Measurements from ENCODE around the gene STRAP. TPM values are rescaled to one million over a fixed set of nuclear protein-coding genes. Genes with fewer than 3 reads are reported as not detected.

The STRAP gene
- total and polyA plus RNA-seq, 2 of the 13 experiments (the other 11 are each of a cell fraction or from before 2014, with no cell fraction given), result 66.9 to 118 TPM

GRCh38 chr12:15931590-15932053 lies 49.4 kb downstream of the STRAP start (continued):
- TF ChIP-seq HNF1A (IDR thresholded peaks at IDR 0.05; ENCODE audit: low read depth), result no peak
- no peak for TF ChIP-seq HNF1A (CRISPR knock-in tag; IDR thresholded peaks at IDR 0.05; ENCODE audit: borderline replicate concordance)
- TF ChIP-seq CCDC6 (CRISPR knock-in tag; IDR thresholded peaks at IDR 0.05), result no peak
- no peak for TF ChIP-seq ZNF616 (CRISPR knock-in tag; IDR thresholded peaks at IDR 0.05; ENCODE audit: low read depth)
- no peak for TF ChIP-seq CENPBD1 (CRISPR knock-in tag; IDR thresholded peaks at IDR 0.05; ENCODE audit: borderline replicate concordance, low read depth)
- no peak for TF ChIP-seq RBM22 (optimal IDR thresholded peaks at IDR 0.05; ENCODE audit: low read length)
- no peak for TF ChIP-seq ZNF7 (CRISPR knock-in tag; IDR thresholded peaks at IDR 0.05)
- peak; percentile 97 for TF ChIP-seq NFE2L2 (IDR thresholded peaks at IDR 0.05; ENCODE audit: low read length)
- TF ChIP-seq FOSL2 (CRISPR knock-in tag; IDR thresholded peaks at IDR 0.05), result peak; percentile 77
- TF ChIP-seq HOMEZ (CRISPR knock-in tag; IDR thresholded peaks at IDR 0.05; ENCODE audit: low read depth), result peak; percentile 82; the same call in 1 of the 2 replicates
- no peak for TF ChIP-seq ZC3H13 (CRISPR knock-in tag; IDR thresholded peaks at IDR 0.05)
- no peak for TF ChIP-seq ZBTB3 (CRISPR knock-in tag; IDR thresholded peaks at IDR 0.05; ENCODE audit: borderline replicate concordance, low read depth)
- no peak for TF ChIP-seq FOXO4 (CRISPR knock-in tag; conservative IDR thresholded peaks at IDR 0.05)
- no peak for TF ChIP-seq SMARCE1 (IDR thresholded peaks at IDR 0.05; ENCODE audit: borderline replicate concordance)
- TF ChIP-seq ZFX (CRISPR knock-in tag; IDR thresholded peaks at IDR 0.05; ENCODE audit: low read depth), result peak; percentile 27; the same call in 1 of the 2 replicates
- TF ChIP-seq ADNP (CRISPR knock-in tag; IDR thresholded peaks at IDR 0.05), result no peak
- TF ChIP-seq NONO (IDR thresholded peaks at IDR 0.05), result no peak
- TF ChIP-seq NONO (CRISPR knock-in tag; conservative IDR thresholded peaks at IDR 0.05), result no peak
- TF ChIP-seq ESRRA (CRISPR knock-in tag; IDR thresholded peaks at IDR 0.05; ENCODE audit: low read depth), result no peak
- TF ChIP-seq HMGXB4 (CRISPR knock-in tag; IDR thresholded peaks at IDR 0.05; ENCODE audit: borderline replicate concordance in 1 of 2, low read depth in 1 of 2), result no peak
- no peak for TF ChIP-seq HNF4G (IDR thresholded peaks at IDR 0.05; ENCODE audit: borderline replicate concordance, low read depth, low read length)
- TF ChIP-seq HNF4G (CRISPR knock-in tag; IDR thresholded peaks at IDR 0.05; ENCODE audit: borderline replicate concordance, low read depth), result no peak

Measured in HepG2 (cell line).